A673 (cell line): ENCODE measurements around the gene H6PD.

ENCODE experiments used
- CTCF ChIP-seq: fragments of 300-800, 200-600 bp; sonication (generic); conservative IDR thresholded peaks from 2 replicates; pipeline ENCODE4 v1.5.1; 2017; ENCODE audit warnings: low read depth, mild to moderate bottlenecking, antibody characterized with exemption, low read length, moderate library complexity, mixed read lengths
- EZH2 ChIP-seq: fragments of 200-600 bp; sonication (generic); IDR thresholded peaks from 2 replicates; pipeline ENCODE4 v1.6.1; 2017; ENCODE audit warnings: borderline replicate concordance, low read depth, mild to moderate bottlenecking, mixed read lengths, antibody characterized with exemption, low read length; ENCODE audit not compliant: poor library complexity, severe bottlenecking

GRCh38 chr1:9269078-9269501 is 34.5 kb downstream of the H6PD start:
- TF ChIP-seq CTCF (no peak), EZH2 (no peak)
